Glutamatergic neuron (in vitro differentiated cells): ENCODE data around the gene TMEM61. TPM values are rescaled to one million over a fixed set of nuclear protein-coding genes. Genes with fewer than 3 reads are reported as not detected.

Experiments
- DNase-seq: peaks from one replicate; pipeline ENCODE4 v3.0.0; 2022
- H3K27ac Mint-ChIP-seq: one replicate; pipeline ENCODE4 v1.8.0; 2020; ENCODE audit warnings: mild to moderate bottlenecking, mixed read lengths, inconsistent platforms; ENCODE audit not compliant: unreplicated experiment
- H3K27me3 Mint-ChIP-seq: one replicate; pipeline ENCODE4 v1.8.0; 2020; ENCODE audit warnings: mild to moderate bottlenecking, moderate library complexity, mixed read lengths, inconsistent platforms; ENCODE audit not compliant: unreplicated experiment
- H3K36me3 Mint-ChIP-seq: one replicate; pipeline ENCODE4 v1.8.0; 2020; ENCODE audit warnings: mild to moderate bottlenecking, mixed read lengths, inconsistent platforms; ENCODE audit not compliant: unreplicated experiment
- H3K4me1 Mint-ChIP-seq: one replicate; pipeline ENCODE4 v1.8.0; 2020; ENCODE audit warnings: mild to moderate bottlenecking, low read depth, mixed read lengths, inconsistent platforms; ENCODE audit not compliant: unreplicated experiment
- H3K4me3 Mint-ChIP-seq: one replicate; pipeline ENCODE4 v1.8.0; 2020; ENCODE audit warnings: mild to moderate bottlenecking, mixed read lengths, inconsistent platforms; ENCODE audit not compliant: unreplicated experiment
- H3K9me3 Mint-ChIP-seq: one replicate; pipeline ENCODE4 v1.8.0; 2020; ENCODE audit warnings: mild to moderate bottlenecking, moderate library complexity, mixed read lengths, inconsistent platforms; ENCODE audit not compliant: unreplicated experiment
- CTCF ChIP-seq: fragments of 200-600 bp; sonication (generic); IDR thresholded peaks from one replicate; pipeline ENCODE4 v1.5.0; 2021; ENCODE audit not compliant: partially characterized antibody, unreplicated experiment
- total RNA-seq: library from RNA; stranded (reverse); fragmentation: NEBNext Ultra II Directional; extraction: Animal tissue kit (Norgen Biotek cat#: 25700); gene quantifications from one replicate; pipeline ENCODE4 v1.2.1, GENCODE V29; 2021; ENCODE audit not compliant: unreplicated experiment

Gene TMEM61
- total RNA-seq, 1 donor from 2014 or later = not detected

- H3K4me3 Mint-ChIP-seq = no peak overlapping the region
- H3K27ac Mint-ChIP-seq = no peak overlapping the region
- H3K4me1 Mint-ChIP-seq = peaks cover 22% of the 10 kb centered on the region
- H3K9me3 Mint-ChIP-seq = no peaks in the 10 kb centered on the region
- TF ChIP-seq CTCF = no peak
- no peaks in the 10 kb centered on the region for H3K36me3 Mint-ChIP-seq
- DNase-seq = no peak
- peaks cover 11% of the 10 kb centered on the region for H3K27me3 Mint-ChIP-seq
These were observed 61.2 kb downstream of the TMEM61 start for GRCh38 chr1:55041613-55042012.

Other genes starting within 250 kb of the TMEM61 start
- 4.2 TPM for gene PARS2, start 216.1 kb upstream of the TMEM61 start, total RNA-seq
- not detected for gene TTC22, start 179.3 kb upstream of the TMEM61 start, total RNA-seq
- 284 TPM for gene DHCR24, start 93.4 kb upstream of the TMEM61 start, total RNA-seq
- gene BSND, start 18.3 kb downstream of the TMEM61 start, total RNA-seq = not detected
- 2.1 TPM for gene PCSK9, start 58.9 kb downstream of the TMEM61 start, total RNA-seq
- gene USP24, start 234.7 kb downstream of the TMEM61 start, total RNA-seq = 54.6 TPM